ENCODE measurements around the gene LHFPL6. TPM values are rescaled to one million over a fixed set of nuclear protein-coding genes. Genes with fewer than 3 reads are reported as not detected.
A peak's percentile ranks its signal among the peaks of the same experiment; 100 is the strongest.

LHFPL6 gene
- total RNA-seq, 1 donor from 2014 or later = 5.3 TPM

DNA sequence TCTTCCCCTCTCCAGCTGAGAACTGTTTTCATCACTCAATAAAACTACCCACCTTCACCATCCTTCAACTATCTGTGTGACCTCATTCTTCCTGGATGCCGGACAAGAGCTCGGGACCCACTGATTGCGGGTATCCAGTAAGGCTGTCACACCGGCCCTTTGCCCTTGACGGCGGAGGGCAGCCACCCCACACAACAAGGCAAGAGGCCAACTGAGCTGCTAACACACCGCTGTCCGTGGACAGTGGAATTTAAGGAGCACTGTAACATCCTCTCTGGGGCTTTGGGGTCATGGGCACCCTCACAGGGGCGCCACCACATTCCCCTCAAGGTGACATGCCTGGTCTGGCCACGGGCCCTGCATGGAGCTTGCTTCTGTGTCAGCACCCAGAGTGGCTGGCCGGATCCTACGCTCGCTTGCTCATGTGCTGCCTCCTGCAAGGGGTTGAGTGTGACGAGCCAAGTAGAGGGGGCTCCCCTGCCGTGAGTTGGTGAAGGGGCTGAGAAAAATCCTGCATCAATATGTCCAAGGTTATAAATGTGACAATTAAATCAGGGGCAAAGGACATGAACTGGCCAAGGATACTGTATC lies 31.4 kb downstream of the LHFPL6 start:
- FAIRE-seq (no peak), DNase-seq (ENCODE audit: low read depth) (no peak)
- Histone ChIP-seq H3K4me3 (ENCODE audit: low read depth, low read length) (no peak overlapping the region), H3K27me3 (ENCODE audit: control insufficient read depth, insufficient read depth, low read length) (no peaks in the 10 kb centered on the region), H3K36me3 (ENCODE audit: control insufficient read depth, insufficient read depth, low read length) (no peaks in the 10 kb centered on the region)
- TF ChIP-seq, protein P1, sequence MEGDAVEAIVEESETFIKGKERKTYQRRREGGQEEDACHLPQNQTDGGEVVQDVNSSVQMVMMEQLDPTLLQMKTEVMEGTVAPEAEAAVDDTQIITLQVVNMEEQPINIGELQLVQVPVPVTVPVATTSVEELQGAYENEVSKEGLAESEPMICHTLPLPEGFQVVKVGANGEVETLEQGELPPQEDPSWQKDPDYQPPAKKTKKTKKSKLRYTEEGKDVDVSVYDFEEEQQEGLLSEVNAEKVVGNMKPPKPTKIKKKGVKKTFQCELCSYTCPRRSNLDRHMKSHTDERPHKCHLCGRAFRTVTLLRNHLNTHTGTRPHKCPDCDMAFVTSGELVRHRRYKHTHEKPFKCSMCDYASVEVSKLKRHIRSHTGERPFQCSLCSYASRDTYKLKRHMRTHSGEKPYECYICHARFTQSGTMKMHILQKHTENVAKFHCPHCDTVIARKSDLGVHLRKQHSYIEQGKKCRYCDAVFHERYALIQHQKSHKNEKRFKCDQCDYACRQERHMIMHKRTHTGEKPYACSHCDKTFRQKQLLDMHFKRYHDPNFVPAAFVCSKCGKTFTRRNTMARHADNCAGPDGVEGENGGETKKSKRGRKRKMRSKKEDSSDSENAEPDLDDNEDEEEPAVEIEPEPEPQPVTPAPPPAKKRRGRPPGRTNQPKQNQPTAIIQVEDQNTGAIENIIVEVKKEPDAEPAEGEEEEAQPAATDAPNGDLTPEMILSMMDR (IDR thresholded peaks at IDR 0.05; ENCODE audit: insufficient read depth, low read length, severe bottlenecking) = no peak

DNA sequence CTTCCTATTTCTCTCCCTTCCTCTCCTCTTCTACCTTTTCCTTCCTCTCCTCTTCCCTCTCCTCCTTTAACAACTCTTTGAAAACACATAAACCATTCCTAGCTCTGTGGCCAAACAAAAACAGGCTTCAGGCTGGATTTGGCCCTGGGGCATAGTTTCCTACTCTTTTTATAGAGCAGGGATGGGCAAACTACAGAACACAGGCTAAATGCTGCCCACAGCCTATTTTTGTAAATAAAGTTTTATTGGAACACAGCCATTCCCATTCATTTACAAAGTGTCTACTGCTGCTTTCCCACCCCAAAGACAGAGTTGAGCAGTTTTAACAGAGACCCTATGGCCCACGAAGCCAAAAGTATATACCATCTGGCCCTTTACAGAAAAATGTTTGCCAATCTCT lies 35.4 kb downstream of the LHFPL6 start:
- no peak overlapping the region for H3K4me3 ChIP-seq (ENCODE audit: low read depth, low read length)
- FAIRE-seq (no peak), DNase-seq (ENCODE audit: low read depth) (no peak)
- no peaks in the 10 kb centered on the region for H3K27me3 ChIP-seq (ENCODE audit: control insufficient read depth, insufficient read depth, low read length)
- TF ChIP-seq, protein P1 (IDR thresholded peaks at IDR 0.05; ENCODE audit: insufficient read depth, low read length, severe bottlenecking) = no peak
- no peaks in the 10 kb centered on the region for H3K36me3 ChIP-seq (ENCODE audit: control insufficient read depth, insufficient read depth, low read length)

DNA sequence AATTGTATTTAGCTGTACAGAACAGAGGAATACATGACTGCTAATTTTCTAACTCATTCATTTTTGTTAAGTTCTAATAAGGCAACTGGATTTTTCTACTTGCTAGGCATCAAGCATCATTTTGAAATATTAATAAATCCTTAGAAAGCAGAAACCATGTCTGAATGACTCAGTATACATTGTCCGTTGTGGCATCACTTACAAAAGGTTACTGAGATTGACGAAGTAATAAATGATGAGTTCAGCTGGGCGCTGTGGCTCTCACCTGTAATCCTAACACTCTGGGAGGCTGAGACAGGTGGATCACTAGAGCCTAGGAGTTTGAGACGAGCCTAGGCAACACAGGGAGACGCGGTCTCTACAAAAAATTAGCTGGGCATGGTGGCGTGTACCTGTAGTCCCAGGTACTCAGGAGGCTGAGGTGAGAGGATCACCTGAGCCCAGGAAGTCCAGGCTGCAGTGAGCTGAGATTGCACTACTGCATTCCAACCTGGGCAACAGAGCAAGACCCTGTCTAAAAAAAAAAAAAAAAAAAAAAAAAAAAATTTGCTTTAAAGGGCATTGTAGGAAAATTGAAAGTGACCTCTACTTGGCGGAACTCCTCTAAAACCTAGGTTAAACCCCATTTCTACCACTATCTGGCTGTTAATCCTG lies 36.6 kb downstream of the LHFPL6 start:
- no peak overlapping the region for H3K4me3 ChIP-seq (ENCODE audit: low read depth, low read length)
- FAIRE-seq (no peak), DNase-seq (ENCODE audit: low read depth) (peak; percentile 61)
- no peaks in the 10 kb centered on the region for H3K36me3 ChIP-seq (ENCODE audit: control insufficient read depth, insufficient read depth, low read length)
- TF ChIP-seq, protein P1 (IDR thresholded peaks at IDR 0.05; ENCODE audit: insufficient read depth, low read length, severe bottlenecking) = no peak
- no peaks in the 10 kb centered on the region for H3K27me3 ChIP-seq (ENCODE audit: control insufficient read depth, insufficient read depth, low read length)

DNA sequence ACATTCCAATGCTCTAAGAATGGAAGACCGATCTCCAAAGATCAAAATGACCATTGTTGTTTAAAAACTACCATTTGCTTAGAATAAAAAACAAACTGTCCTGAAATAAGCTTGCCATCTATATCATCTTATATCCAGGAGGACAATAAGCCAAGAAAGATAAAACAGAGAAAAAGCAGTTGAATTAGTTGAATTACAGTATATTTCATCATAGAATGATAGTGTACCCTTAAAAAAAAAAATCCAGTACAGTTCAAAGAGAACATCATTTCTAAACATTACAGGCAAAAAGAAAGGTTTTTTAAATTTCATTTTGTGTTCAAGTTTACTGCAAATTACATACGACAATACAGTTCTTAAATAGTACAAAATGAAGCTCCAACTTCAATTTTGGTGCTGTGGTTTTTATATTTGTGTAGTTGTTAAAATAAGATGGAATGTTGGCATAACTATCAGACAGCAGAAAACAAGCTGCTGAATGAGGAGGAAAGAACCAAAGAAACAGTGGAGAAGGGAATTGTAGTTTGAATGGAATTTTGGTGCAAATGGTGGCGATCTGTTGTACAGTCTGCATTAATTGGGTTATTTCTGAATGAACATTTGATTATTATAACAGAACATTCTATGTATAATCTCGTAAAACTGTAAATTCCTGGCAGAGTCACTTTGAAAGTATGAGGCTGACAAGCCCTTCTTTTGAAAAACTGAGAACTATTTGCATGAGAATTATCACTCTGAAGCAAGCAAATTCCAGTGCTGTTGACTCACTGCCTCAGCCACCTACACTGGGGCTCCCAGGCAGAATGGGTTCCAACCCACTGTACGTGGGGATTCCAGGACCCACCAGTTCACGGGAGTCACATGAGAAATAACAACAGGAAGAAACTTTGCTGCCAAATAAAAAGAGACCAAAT lies 37.7 kb downstream of the LHFPL6 start:
- FAIRE-seq (no peak), DNase-seq (ENCODE audit: low read depth) (peak; percentile 87)

DNA sequence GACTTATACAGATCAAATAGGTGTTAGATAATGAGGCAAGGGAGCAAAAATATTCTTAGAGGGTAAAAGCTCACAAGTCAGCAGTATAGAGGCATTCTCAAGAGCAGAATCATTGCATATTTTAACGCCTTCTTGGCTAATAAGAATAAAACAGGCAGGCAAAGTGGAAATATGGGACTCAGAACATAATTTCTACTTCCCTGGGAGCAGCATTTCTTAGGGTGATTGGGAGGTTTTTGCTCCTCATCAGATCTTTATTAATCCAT lies 39.6 kb downstream of the LHFPL6 start:
- Histone ChIP-seq H3K36me3 (ENCODE audit: control insufficient read depth, insufficient read depth, low read length) (no peaks in the 10 kb centered on the region), H3K27me3 (ENCODE audit: control insufficient read depth, insufficient read depth, low read length) (no peaks in the 10 kb centered on the region), H3K4me3 (ENCODE audit: low read depth, low read length) (no peak overlapping the region)
- DNase-seq (ENCODE audit: low read depth) = no peak
- FAIRE-seq = no peak
- TF ChIP-seq, protein P1 (IDR thresholded peaks at IDR 0.05; ENCODE audit: insufficient read depth, low read length, severe bottlenecking) = no peak

More for the DNA sequence above, 37.7 kb downstream of the LHFPL6 start:
- TF ChIP-seq, protein P1 (IDR thresholded peaks at IDR 0.05; ENCODE audit: insufficient read depth, low read length, severe bottlenecking) = no peak
- Histone ChIP-seq H3K36me3 (ENCODE audit: control insufficient read depth, insufficient read depth, low read length) (no peaks in the 10 kb centered on the region), H3K4me3 (ENCODE audit: low read depth, low read length) (no peak overlapping the region), H3K27me3 (ENCODE audit: control insufficient read depth, insufficient read depth, low read length) (no peaks in the 10 kb centered on the region)
